ENCODE measurements around the gene ARID5A. TPM values are rescaled to one million over a fixed set of nuclear protein-coding genes. Genes with fewer than 3 reads are reported as not detected.

The ARID5A gene
- total RNA-seq, 1 experiment from 2014 or later = 7.3 TPM

DNA sequence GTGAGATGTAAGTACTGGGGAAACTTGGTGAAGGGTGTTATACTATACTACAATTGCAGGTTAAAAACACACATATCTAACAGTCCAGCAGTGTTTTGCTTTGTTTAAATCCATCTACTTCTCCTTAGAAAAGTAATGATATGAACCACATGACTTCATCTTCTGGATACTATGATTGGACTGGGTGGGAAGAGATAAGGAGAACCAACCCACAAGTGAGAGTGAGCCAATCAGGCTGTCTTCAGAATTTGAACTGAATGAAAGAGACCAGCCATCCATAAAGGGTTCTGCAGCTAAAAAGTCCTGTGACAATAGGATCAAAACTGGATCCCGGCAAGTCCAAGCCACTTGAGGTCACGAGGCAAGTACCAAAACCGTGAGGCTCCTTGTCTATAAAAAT, 54.9 kb downstream of the ARID5A start:
- BruUV-seq (replicated peaks) = no TSS peak
- ChIA-PET POLR2A (ENCODE audit: low non-redundant PET) (no interaction called here), CTCF (no interaction called here)
- DNase-seq (ENCODE audit: low spot score) = no peak
- no peaks in the 10 kb centered on the region for H3K9me3 ChIP-seq (ENCODE audit: low read depth, low read length, poor library complexity, severe bottlenecking)
- TF ChIP-seq, protein P1, sequence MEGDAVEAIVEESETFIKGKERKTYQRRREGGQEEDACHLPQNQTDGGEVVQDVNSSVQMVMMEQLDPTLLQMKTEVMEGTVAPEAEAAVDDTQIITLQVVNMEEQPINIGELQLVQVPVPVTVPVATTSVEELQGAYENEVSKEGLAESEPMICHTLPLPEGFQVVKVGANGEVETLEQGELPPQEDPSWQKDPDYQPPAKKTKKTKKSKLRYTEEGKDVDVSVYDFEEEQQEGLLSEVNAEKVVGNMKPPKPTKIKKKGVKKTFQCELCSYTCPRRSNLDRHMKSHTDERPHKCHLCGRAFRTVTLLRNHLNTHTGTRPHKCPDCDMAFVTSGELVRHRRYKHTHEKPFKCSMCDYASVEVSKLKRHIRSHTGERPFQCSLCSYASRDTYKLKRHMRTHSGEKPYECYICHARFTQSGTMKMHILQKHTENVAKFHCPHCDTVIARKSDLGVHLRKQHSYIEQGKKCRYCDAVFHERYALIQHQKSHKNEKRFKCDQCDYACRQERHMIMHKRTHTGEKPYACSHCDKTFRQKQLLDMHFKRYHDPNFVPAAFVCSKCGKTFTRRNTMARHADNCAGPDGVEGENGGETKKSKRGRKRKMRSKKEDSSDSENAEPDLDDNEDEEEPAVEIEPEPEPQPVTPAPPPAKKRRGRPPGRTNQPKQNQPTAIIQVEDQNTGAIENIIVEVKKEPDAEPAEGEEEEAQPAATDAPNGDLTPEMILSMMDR (conservative IDR thresholded peaks at IDR 0.05; ENCODE audit: low read depth, low read length) = no peak
- no peak for TF ChIP-seq EZH2 (IDR thresholded peaks at IDR 0.05; ENCODE audit: borderline replicate concordance, low read depth, low read length, poor library complexity, severe bottlenecking)
- H3K4me1 ChIP-seq (ENCODE audit: insufficient read depth, low read length, poor library complexity, severe bottlenecking) = no peaks in the 10 kb centered on the region
- H3K27ac ChIP-seq (ENCODE audit: low read depth, low read length, poor library complexity, severe bottlenecking) = no peak overlapping the region
- intact Hi-C loops (cut with micrococcal nuclease; ENCODE audit: unreplicated experiment) = no loop called here
- no peaks in the 10 kb centered on the region for H3K27me3 ChIP-seq (replicated peaks; ENCODE audit: insufficient read depth, low read depth, low read length, poor library complexity)
- H3K4me3 ChIP-seq (ENCODE audit: low read depth, low read length, poor library complexity, severe bottlenecking) = no peak overlapping the region
- H3K36me3 ChIP-seq (ENCODE audit: insufficient read depth, low read length, poor library complexity, severe bottlenecking) = peaks cover 48% of the 10 kb centered on the region

DNA sequence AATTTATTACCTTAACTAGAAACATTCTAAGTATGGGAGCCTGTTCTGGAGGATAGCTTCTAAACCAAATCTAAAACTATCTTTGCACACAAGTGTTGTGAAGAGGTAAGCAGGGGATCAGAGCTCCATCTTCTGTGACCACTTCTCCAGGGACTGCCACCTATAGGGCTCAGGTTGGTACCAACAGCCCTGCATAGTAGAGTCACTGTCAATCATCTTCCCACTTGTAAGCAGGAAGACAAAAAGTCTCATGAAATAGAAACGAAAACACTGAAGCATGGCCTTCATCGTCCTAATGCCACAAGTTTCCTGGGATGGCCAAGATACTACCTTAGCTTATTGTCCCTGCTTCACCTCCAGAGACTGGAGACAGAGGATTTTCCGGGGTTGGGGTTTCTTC, 57.7 kb downstream of the ARID5A start:
- POLR2A ChIA-PET (ENCODE audit: low non-redundant PET) = interaction anchor here (0.6 kb wide), 2 partner anchors 27 to 94 kb away, joined by 3 read pairs; no protein-coding TSS in a partner anchor
- no peaks in the 10 kb centered on the region for H3K4me1 ChIP-seq (ENCODE audit: insufficient read depth, low read length, poor library complexity, severe bottlenecking)
- no TSS peak for BruUV-seq (replicated peaks)
- intact Hi-C loops (cut with micrococcal nuclease; ENCODE audit: unreplicated experiment) = no loop called here
- no peaks in the 10 kb centered on the region for H3K27me3 ChIP-seq (replicated peaks; ENCODE audit: insufficient read depth, low read depth, low read length, poor library complexity)
- DNase-seq (ENCODE audit: low spot score) = no peak
- CTCF ChIA-PET = no interaction called here
- no peak overlapping the region for H3K4me3 ChIP-seq (ENCODE audit: low read depth, low read length, poor library complexity, severe bottlenecking)
- TF ChIP-seq EZH2 (IDR thresholded peaks at IDR 0.05; ENCODE audit: borderline replicate concordance, low read depth, low read length, poor library complexity, severe bottlenecking) = no peak
- TF ChIP-seq, protein P1 (conservative IDR thresholded peaks at IDR 0.05; ENCODE audit: low read depth, low read length) = no peak
- H3K27ac ChIP-seq (ENCODE audit: low read depth, low read length, poor library complexity, severe bottlenecking) = no peak overlapping the region
- H3K36me3 ChIP-seq (ENCODE audit: insufficient read depth, low read length, poor library complexity, severe bottlenecking) = peaks cover 65% of the 10 kb centered on the region
- no peaks in the 10 kb centered on the region for H3K9me3 ChIP-seq (ENCODE audit: low read depth, low read length, poor library complexity, severe bottlenecking)

GRCh38 chr2:96594691-96595152, 58.2 kb downstream of the ARID5A start:
- TF ChIP-seq EZH2 (IDR thresholded peaks at IDR 0.05; ENCODE audit: borderline replicate concordance, low read depth, low read length, poor library complexity, severe bottlenecking) = no peak
- TF ChIP-seq, protein P1 (conservative IDR thresholded peaks at IDR 0.05; ENCODE audit: low read depth, low read length) = no peak
- H3K9me3 ChIP-seq (ENCODE audit: low read depth, low read length, poor library complexity, severe bottlenecking) = no peaks in the 10 kb centered on the region
- no peaks in the 10 kb centered on the region for H3K27me3 ChIP-seq (replicated peaks; ENCODE audit: insufficient read depth, low read depth, low read length, poor library complexity)
- DNase-seq (ENCODE audit: low spot score) = no peak
- ChIA-PET CTCF (no interaction called here), POLR2A (ENCODE audit: low non-redundant PET) (interaction anchor here (0.6 kb wide), 1 partner anchor 13 kb away, joined by 3 read pairs; no protein-coding TSS in a partner anchor)
- BruUV-seq (replicated peaks) = no TSS peak
- H3K4me3 ChIP-seq (ENCODE audit: low read depth, low read length, poor library complexity, severe bottlenecking) = no peak overlapping the region
- H3K27ac ChIP-seq (ENCODE audit: low read depth, low read length, poor library complexity, severe bottlenecking) = no peak overlapping the region
- no peaks in the 10 kb centered on the region for H3K4me1 ChIP-seq (ENCODE audit: insufficient read depth, low read length, poor library complexity, severe bottlenecking)
- peaks cover 69% of the 10 kb centered on the region for H3K36me3 ChIP-seq (ENCODE audit: insufficient read depth, low read length, poor library complexity, severe bottlenecking)
- intact Hi-C loops (cut with micrococcal nuclease; ENCODE audit: unreplicated experiment) = no loop called here
